Gastroesophageal sphincter (tissue), 4 donors: ENCODE measurements around the gene MRPL38. TPM values are rescaled to one million over a fixed set of nuclear protein-coding genes. Genes with fewer than 3 reads are reported as not detected.

ENCODE experiments used
- ATAC-seq: fragments of 150-250 bp; one replicate; pipeline ENCODE4 v1.9.1; 2016; ENCODE audit warnings: mild to moderate bottlenecking, moderate library complexity
- H3K27ac ChIP-seq, 4 donors: fragments of 200-600 bp; sonication (generic) in 3 of 4; 1 replicate in 3 of 4; 2 replicates in 1 of 4; pipeline ENCODE4 v1.5.1; 2016 to 2019
- H3K27me3 ChIP-seq: fragments of 200-600 bp; sonication (generic); one replicate; pipeline ENCODE4 v1.5.1; 2019
- H3K36me3 ChIP-seq, 2 donors: fragments of 200-600 bp; sonication (generic); one replicate each; pipeline ENCODE4 v1.5.1; 2019; ENCODE audit warnings: control low read depth in 1 of 2
- H3K4me1 ChIP-seq, 3 donors: fragments of 200-600 bp; sonication (generic); 1 replicate in 2 of 3; 2 replicates in 1 of 3; pipeline ENCODE4 v1.5.1; 2016 to 2019; ENCODE audit warnings: control low read depth in 2 of 3
- H3K4me3 ChIP-seq, 2 donors: fragments of 200-600 bp; sonication (generic); one replicate each; pipeline ENCODE4 v1.5.1; 2019; ENCODE audit warnings: mild to moderate bottlenecking in 1 of 2, moderate library complexity in 1 of 2
- H3K9me3 ChIP-seq, 3 donors: fragments of 200-600 bp; sonication (generic); one replicate each; pipeline ENCODE4 v1.5.1; 2017 to 2019; ENCODE audit warnings: control low read depth in 2 of 3
- CTCF ChIP-seq, 4 experiments: fragments of 200-600 bp in 2 of 4; fragments of 450-650 bp in 2 of 4; sonication (generic) in 1 of 4; IDR thresholded peaks; one replicate each; pipeline ENCODE4 v1.5.1; 2017 to 2019; ENCODE audit warnings: antibody characterized with exemption in 4 of 4, mild to moderate bottlenecking in 2 of 4, moderate library complexity in 2 of 4
- EP300 ChIP-seq: sonication (generic); formaldehyde crosslinking; IDR thresholded peaks from one replicate; pipeline ENCODE4 v1.6.1; 2017; ENCODE audit warnings: antibody characterized with exemption, mild to moderate bottlenecking
- POLR2A ChIP-seq, 2 donors: fragments of 450-650 bp; IDR thresholded peaks; one replicate each; pipeline ENCODE4 v1.6.1; 2017; ENCODE audit warnings: antibody characterized with exemption in 2 of 2, mild to moderate bottlenecking in 2 of 2, moderate library complexity in 1 of 2
- POLR2AphosphoS5 ChIP-seq: sonication (generic); formaldehyde crosslinking; IDR thresholded peaks from one replicate; pipeline ENCODE4 v1.6.1; 2017; ENCODE audit warnings: antibody characterized with exemption
- WGBS, 2 donors: methylation state at CpG; one replicate each; pipeline ENCODE4 v1.1.5; 2018; ENCODE audit warnings: low coverage in 1 of 2; 5-methylcytosine and 5-hydroxymethylcytosine counted together
- total RNA-seq, 4 donors: library from RNA; depleted of rRNA; stranded (reverse); fragments of >200 nt; gene quantifications; one replicate each; pipeline ENCODE4 v1.1.0, GENCODE V29; 2016

The MRPL38 gene
- total RNA-seq, result 10 to 100 TPM; 18.4 to 69.6 (median 44.3) TPM

GRCh38 chr17:75904749-75905521 is at the start of gene MRPL38:
Gene MRPL38, minus strand, starts transcription at chr17:75904884. Its CDS starts 9 bp downstream, at chr17:75904875.
- Histone ChIP-seq H3K4me3 (peak within 1 kb of the TSS; percentile 75 to 84), H3K4me1 (peaks cover 0 to 28% (median 8%) of the 10 kb centered on the region in 3 donors), H3K36me3 (peaks cover 0 to 32% of the 10 kb centered on the region in 2 donors), H3K27ac (peak within 1 kb of the TSS; percentile 56 to 94 (median 91)), H3K9me3 (no peaks in the 10 kb centered on the region), H3K27me3 (no peaks in the 10 kb centered on the region)
- 0% methylated on average over 1 of the region's 69 CpGs; no CpG with 5 or more reads in 1 of the 2 donors for WGBS, 2 donors
- peak; percentile 56 for TF ChIP-seq POLR2AphosphoS5
- peak in 3 of 4 experiments; percentile 98 to 100 (median 100) for TF ChIP-seq CTCF (IDR thresholded peaks at IDR 0.05)
- TF ChIP-seq POLR2A (IDR thresholded peaks at IDR 0.05), result peak; percentile 64 to 72
- no peak for TF ChIP-seq EP300
- peak; percentile 97 for ATAC-seq

GRCh38 chr17:75950855-75951554 is 46.3 kb upstream of the MRPL38 start:
- no peak for ATAC-seq
- WGBS, 2 donors, result 65 to 76% methylated on average over 5 of the region's 8 CpGs
- H3K4me1 ChIP-seq, result no peaks in the 10 kb centered on the region
- TF ChIP-seq CTCF (IDR thresholded peaks at IDR 0.05), result no peak
- no peak for TF ChIP-seq POLR2AphosphoS5
- no peak for TF ChIP-seq EP300
- TF ChIP-seq POLR2A (IDR thresholded peaks at IDR 0.05), result no peak
- H3K4me3 ChIP-seq, result no peak overlapping the region
- H3K27me3 ChIP-seq, result no peaks in the 10 kb centered on the region
- peaks cover 0 to 99% of the 10 kb centered on the region in 2 donors for H3K36me3 ChIP-seq
- no peaks in the 10 kb centered on the region for H3K9me3 ChIP-seq
- H3K27ac ChIP-seq, result no peak overlapping the region

GRCh38 chr17:75950421-75950820 is 45.7 kb upstream of the MRPL38 start:
- Histone ChIP-seq H3K4me3 (no peak overlapping the region), H3K36me3 (peaks cover 0 to 100% of the 10 kb centered on the region in 2 donors), H3K9me3 (no peaks in the 10 kb centered on the region), H3K27ac (no peak overlapping the region), H3K4me1 (no peaks in the 10 kb centered on the region), H3K27me3 (no peaks in the 10 kb centered on the region)
- 68 to 82% methylated on average over 5 to 6 of the region's 6 CpGs for WGBS, 2 donors
- no peak for ATAC-seq
- TF ChIP-seq EP300, result no peak
- TF ChIP-seq POLR2A (IDR thresholded peaks at IDR 0.05), result no peak
- no peak for TF ChIP-seq POLR2AphosphoS5
- no peak for TF ChIP-seq CTCF (IDR thresholded peaks at IDR 0.05)

GRCh38 chr17:75945211-75945610 is 40.5 kb upstream of the MRPL38 start:
- 61 to 68% methylated on average over 2 of the region's 2 CpGs for WGBS, 2 donors
- Histone ChIP-seq H3K36me3 (peaks cover 0 to 75% of the 10 kb centered on the region in 2 donors), H3K4me1 (peaks cover 0 to 14% (median 2%) of the 10 kb centered on the region in 3 donors), H3K27ac (no peak overlapping the region), H3K4me3 (no peak overlapping the region), H3K9me3 (no peaks in the 10 kb centered on the region), H3K27me3 (no peaks in the 10 kb centered on the region)
- TF ChIP-seq POLR2A (IDR thresholded peaks at IDR 0.05) (no peak), POLR2AphosphoS5 (no peak), CTCF (IDR thresholded peaks at IDR 0.05) (no peak)
- no peak for ATAC-seq
